GM23338 (cell line): ENCODE measurements around the gene DDC. TPM values are rescaled to one million over a fixed set of nuclear protein-coding genes. Genes with fewer than 3 reads are reported as not detected.

Experiments
- ATAC-seq: fragments of 200-7000 bp; cut with Tn5 transposase; 3 replicates; pipeline ENCODE4 v1.9.1; 2020
- DNase-seq: peaks from one replicate; pipeline ENCODE4 v3.0.0-alpha.2; 2015; ENCODE audit warnings: low spot score
- H2AFZ ChIP-seq: fragments of 200-600 bp; sonication (generic); 2 replicates; pipeline ENCODE4 v1.8.0; 2016; ENCODE audit warnings: antibody characterized with exemption, mild to moderate bottlenecking, moderate library complexity
- H3F3A ChIP-seq: fragments of 200-600 bp; sonication (generic); replicated peaks from 2 replicates; pipeline ENCODE4 v1.8.0; 2017; ENCODE audit warnings: antibody characterized with exemption, mixed run types, low read depth
- H3K27ac ChIP-seq: fragments of 200-600 bp; sonication (generic); 2 replicates; pipeline ENCODE4 v1.6.1; 2016; ENCODE audit warnings: low read depth
- H3K27me3 ChIP-seq: fragments of 200-600 bp; sonication (generic); 2 replicates; pipeline ENCODE4 v1.8.0; 2016; ENCODE audit warnings: mild to moderate bottlenecking, mixed run types, moderate library complexity; ENCODE audit not compliant: insufficient read depth
- H3K36me3 ChIP-seq: fragments of 200-600 bp; sonication (generic); 2 replicates; pipeline ENCODE4 v1.8.0; 2016; ENCODE audit warnings: mild to moderate bottlenecking; ENCODE audit not compliant: insufficient read depth
- H3K4me1 ChIP-seq: fragments of 200-600 bp; sonication (generic); 2 replicates; pipeline ENCODE4 v1.8.0; 2016; ENCODE audit warnings: mild to moderate bottlenecking, moderate library complexity; ENCODE audit not compliant: insufficient read depth
- H3K4me2 ChIP-seq: fragments of 200-600 bp; sonication (generic); 2 replicates; pipeline ENCODE4 v1.7.1; 2017; ENCODE audit warnings: mixed run types
- H3K4me3 ChIP-seq: fragments of 200-600 bp; sonication (generic); 2 replicates; pipeline ENCODE4 v1.6.1; 2016; ENCODE audit warnings: mixed run types
- H3K79me2 ChIP-seq: fragments of 200-600 bp; sonication (generic); replicated peaks from 2 replicates; pipeline ENCODE4 v1.8.0; 2017; ENCODE audit warnings: mild to moderate bottlenecking; ENCODE audit not compliant: insufficient read depth
- H3K9me2 ChIP-seq: fragments of 200-600 bp; sonication (generic); 2 replicates; pipeline ENCODE4 v1.8.0; 2017; ENCODE audit not compliant: insufficient read depth
- H4K20me1 ChIP-seq: fragments of 200-600 bp; sonication (generic); replicated peaks from 2 replicates; pipeline ENCODE4 v1.8.0; 2017; ENCODE audit warnings: mild to moderate bottlenecking; ENCODE audit not compliant: insufficient read depth
- H3K27ac Mint-ChIP-seq: 2 replicates; pipeline ENCODE4 v1.8.0; 2020; ENCODE audit warnings: inconsistent platforms, mild to moderate bottlenecking, moderate library complexity, mixed read lengths
- H3K27me3 Mint-ChIP-seq: 3 replicates; pipeline ENCODE4 v1.8.0; 2022; ENCODE audit warnings: low read depth, mild to moderate bottlenecking, moderate library complexity, mixed read lengths, inconsistent platforms; ENCODE audit not compliant: insufficient read depth, poor library complexity
- H3K36me3 Mint-ChIP-seq: 3 replicates; pipeline ENCODE4 v1.8.0; 2021; ENCODE audit warnings: low read depth, mild to moderate bottlenecking, inconsistent platforms, moderate library complexity, mixed read lengths
- H3K4me1 Mint-ChIP-seq: 3 replicates; pipeline ENCODE4 v1.8.0; 2020; ENCODE audit warnings: mild to moderate bottlenecking, inconsistent platforms, mixed read lengths
- H3K4me3 Mint-ChIP-seq: 3 replicates; pipeline ENCODE4 v1.8.0; 2021; ENCODE audit warnings: moderate library complexity, mild to moderate bottlenecking, inconsistent platforms, mixed read lengths
- H3K9me3 Mint-ChIP-seq: 3 replicates; pipeline ENCODE4 v1.8.0; 2020; ENCODE audit warnings: moderate library complexity, mild to moderate bottlenecking, inconsistent platforms, mixed read lengths
- CREB1 ChIP-seq: fragments of 250-450 bp; sonication (Bioruptor Pico); IDR thresholded peaks from 2 replicates; pipeline ENCODE4 v1.5.0; 2020; ENCODE audit warnings: low read depth, mild to moderate bottlenecking, moderate library complexity
- CTCF ChIP-seq, 2 experiments: fragments of 200-600 bp in 1 of 2; sonication (generic) in 1 of 2; conservative IDR thresholded peaks; 2 replicates each; pipeline versions ENCODE4 v1.5.1 to v1.6.1; 2016 to 2017; ENCODE audit warnings: antibody characterized with exemption in 2 of 2, low read depth in 2 of 2, mild to moderate bottlenecking in 2 of 2, moderate library complexity in 1 of 2
- NANOG ChIP-seq: IDR thresholded peaks from 2 replicates; pipeline ENCODE4 v1.6.1; 2016; ENCODE audit warnings: antibody characterized with exemption, borderline replicate concordance
- POLR2AphosphoS5 ChIP-seq: IDR thresholded peaks from 2 replicates; pipeline ENCODE4 v1.6.1; 2016; ENCODE audit warnings: antibody characterized with exemption, low read depth
- ZNF331 ChIP-seq: fragments of 250-450 bp; sonication (Bioruptor Pico); IDR thresholded peaks from 2 replicates; pipeline ENCODE4 v1.5.0; 2020; ENCODE audit warnings: low read depth, mild to moderate bottlenecking, moderate library complexity
- ZNF462 ChIP-seq: fragments of 250-450 bp; sonication (Bioruptor Pico); IDR thresholded peaks from 2 replicates; pipeline ENCODE4 v1.5.0; 2020; ENCODE audit warnings: mild to moderate bottlenecking, moderate library complexity
- polyA plus RNA-seq: library from polyadenylated mRNA; unstranded; fragments of >200 nt; fragmentation: Nextera tagmentation; extraction: Ambion mirVana; gene quantifications from 2 replicates; pipeline ENCODE4 v1.2.1, GENCODE V29; 2016
- total RNA-seq: library from RNA; depleted of rRNA; stranded (reverse); fragments of >200 nt; shearing (Covaris generic); gene quantifications from 2 replicates; pipeline ENCODE4 v1.2.3, GENCODE V29; 2014
- TF ChIP-seq, protein P1 (sequence below): IDR thresholded peaks from 2 replicates; pipeline ENCODE4 v1.6.1; 2016; ENCODE audit warnings: antibody characterized with exemption

DDC gene
- total and polyA plus RNA-seq, 2 experiments from 2014 or later, result not detected

- no peak for ATAC-seq
- no peaks in the 10 kb centered on the region for H3K4me1 Mint-ChIP-seq
- no peak overlapping the region; the same call in 1 of the 2 replicates for H3K27ac ChIP-seq
Observed at GRCh38 chr7:50589364-50589763, 24.2 kb upstream of the DDC start.

DNA sequence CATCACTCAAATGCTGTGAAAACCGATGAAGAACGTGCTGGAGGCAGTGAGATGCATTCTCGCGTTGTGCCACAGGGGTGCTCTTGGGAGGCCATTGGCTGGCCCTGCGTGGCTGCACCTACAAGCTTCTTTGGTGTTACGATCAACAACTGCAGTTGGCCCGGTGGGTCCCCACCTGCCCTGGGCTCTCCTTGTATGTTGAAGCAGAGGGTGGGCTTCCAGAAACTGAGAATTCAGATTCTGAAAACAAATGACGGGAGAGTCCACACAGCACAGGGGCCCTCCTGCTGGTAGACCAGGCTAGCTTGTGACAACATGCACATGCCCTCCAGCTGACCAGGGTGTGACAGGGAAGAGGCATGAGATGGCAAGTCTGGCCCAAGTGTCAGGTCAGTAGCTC lies 23.7 kb upstream of the DDC start:
- Histone ChIP-seq H3F3A (no peaks in the 10 kb centered on the region), H3K27ac (no peak overlapping the region), H3K36me3 (peaks cover 10% of the 10 kb centered on the region; the same call in 1 of the 2 replicates), H3K27me3 (no peaks in the 10 kb centered on the region), H3K9me2 (0 out of 2 replicates have a peak, but pooled peaks cover 3% of the 10 kb centered on the region), H3K4me1 (no peaks in the 10 kb centered on the region), H4K20me1 (no peaks in the 10 kb centered on the region), H2AFZ (no peak overlapping the region), H3K79me2 (no peaks in the 10 kb centered on the region), H3K4me3 (no peak overlapping the region), H3K4me2 (no peak overlapping the region)
- H3K4me3 Mint-ChIP-seq, result no peak overlapping the region
- peaks cover 9% of the 10 kb centered on the region for H3K9me3 Mint-ChIP-seq
- no peaks in the 10 kb centered on the region for H3K4me1 Mint-ChIP-seq
- H3K27ac Mint-ChIP-seq, result no peak overlapping the region
- TF ChIP-seq ZNF331 (CRISPR knock-in tag) (no peak), CREB1 (CRISPR knock-in tag) (no peak), CTCF (conservative IDR thresholded peaks at IDR 0.05; ENCODE audit: low read depth in 2 of 2) (peak; percentile 44 to 56), POLR2AphosphoS5 (0 out of 2 replicates have a peak, but pooled peaks have one; percentile 20), ZNF462 (no peak), NANOG (no peak)
- TF ChIP-seq, protein P1, sequence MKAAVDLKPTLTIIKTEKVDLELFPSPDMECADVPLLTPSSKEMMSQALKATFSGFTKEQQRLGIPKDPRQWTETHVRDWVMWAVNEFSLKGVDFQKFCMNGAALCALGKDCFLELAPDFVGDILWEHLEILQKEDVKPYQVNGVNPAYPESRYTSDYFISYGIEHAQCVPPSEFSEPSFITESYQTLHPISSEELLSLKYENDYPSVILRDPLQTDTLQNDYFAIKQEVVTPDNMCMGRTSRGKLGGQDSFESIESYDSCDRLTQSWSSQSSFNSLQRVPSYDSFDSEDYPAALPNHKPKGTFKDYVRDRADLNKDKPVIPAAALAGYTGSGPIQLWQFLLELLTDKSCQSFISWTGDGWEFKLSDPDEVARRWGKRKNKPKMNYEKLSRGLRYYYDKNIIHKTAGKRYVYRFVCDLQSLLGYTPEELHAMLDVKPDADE, result no peak
- DNase-seq (peak; percentile 75), ATAC-seq (peak; percentile 88)
- H3K36me3 Mint-ChIP-seq, result peaks cover 39% of the 10 kb centered on the region
- peaks cover 11% of the 10 kb centered on the region for H3K27me3 Mint-ChIP-seq

More at GRCh38 chr7:50589364-50589763, 24.2 kb upstream of the DDC start:
- no peaks in the 10 kb centered on the region for H3K79me2 ChIP-seq
- H3K4me3 Mint-ChIP-seq, result no peak overlapping the region
- H3K9me2 ChIP-seq, result 0 out of 2 replicates have a peak, but pooled peaks cover 3% of the 10 kb centered on the region
- DNase-seq, result no peak
- H3K4me3 ChIP-seq, result no peak overlapping the region
- H3K27ac Mint-ChIP-seq, result no peak overlapping the region
- no peak overlapping the region for H3K4me2 ChIP-seq
- H3K36me3 ChIP-seq, result 0 out of 2 replicates have a peak, but pooled peaks cover 7% of the 10 kb centered on the region
- no peaks in the 10 kb centered on the region for H3K4me1 ChIP-seq
- H2AFZ ChIP-seq, result no peak overlapping the region
- no peaks in the 10 kb centered on the region for H3F3A ChIP-seq
- no peaks in the 10 kb centered on the region for H4K20me1 ChIP-seq
- no peaks in the 10 kb centered on the region for H3K27me3 ChIP-seq
- no peak for TF ChIP-seq NANOG
- 0 out of 2 replicates have a peak, but pooled peaks have one; percentile 6 for TF ChIP-seq POLR2AphosphoS5
- peaks cover 39% of the 10 kb centered on the region for H3K36me3 Mint-ChIP-seq
- peaks cover 8% of the 10 kb centered on the region for H3K27me3 Mint-ChIP-seq
- peaks cover 6% of the 10 kb centered on the region for H3K9me3 Mint-ChIP-seq
